Right atrium auricular region (tissue), 2 donors: ENCODE data around the gene NEGR1. TPM values are rescaled to one million over a fixed set of nuclear protein-coding genes. Genes with fewer than 3 reads are reported as not detected.

ENCODE experiments used
- DNase-seq: peaks from one replicate; pipeline ENCODE4 v3.0.0-alpha.2; 2019; ENCODE audit warnings: low spot score
- H3K27ac ChIP-seq, 2 donors: fragments of 200-600 bp; sonication (generic); 1 replicate in 1 of 2; 2 replicates in 1 of 2; pipeline ENCODE4 v1.5.1; 2016 to 2019
- H3K27me3 ChIP-seq, 2 donors: fragments of 200-600 bp; sonication (generic); one replicate each; pipeline versions ENCODE4 v1.5.1 to v1.6.0; 2017 to 2019
- H3K36me3 ChIP-seq: fragments of 200-600 bp; sonication (generic); one replicate; pipeline ENCODE4 v1.5.1; 2016
- H3K4me1 ChIP-seq, 2 donors: fragments of 200-600 bp; sonication (generic); one replicate each; pipeline versions ENCODE4 v1.5.1 to v1.6.0; 2017 to 2019
- H3K4me3 ChIP-seq, 2 donors: fragments of 200-600 bp; sonication (generic); 1 replicate in 1 of 2; 2 replicates in 1 of 2; pipeline ENCODE4 v1.5.1; 2017 to 2019; ENCODE audit warnings: mild to moderate bottlenecking in 1 of 2, moderate library complexity in 1 of 2
- H3K9me3 ChIP-seq, 2 donors: fragments of 200-600 bp; sonication (generic); one replicate each; pipeline ENCODE4 v1.5.1; 2019
- total RNA-seq, 2 donors: library from RNA; depleted of rRNA; stranded (reverse); fragments of >200 nt; gene quantifications; one replicate each; pipeline ENCODE4 v1.1.0, GENCODE V29; 2016
- TF ChIP-seq, protein P1 (sequence below), 2 donors: fragments of 200-600 bp; sonication (generic); IDR thresholded peaks; one replicate each; pipeline ENCODE4 v1.5.1; 2019; ENCODE audit warnings: antibody characterized with exemption in 2 of 2

NEGR1 gene
- total RNA-seq, 2 donors from 2014 or later, result 9.3 to 9.9 TPM

DNA sequence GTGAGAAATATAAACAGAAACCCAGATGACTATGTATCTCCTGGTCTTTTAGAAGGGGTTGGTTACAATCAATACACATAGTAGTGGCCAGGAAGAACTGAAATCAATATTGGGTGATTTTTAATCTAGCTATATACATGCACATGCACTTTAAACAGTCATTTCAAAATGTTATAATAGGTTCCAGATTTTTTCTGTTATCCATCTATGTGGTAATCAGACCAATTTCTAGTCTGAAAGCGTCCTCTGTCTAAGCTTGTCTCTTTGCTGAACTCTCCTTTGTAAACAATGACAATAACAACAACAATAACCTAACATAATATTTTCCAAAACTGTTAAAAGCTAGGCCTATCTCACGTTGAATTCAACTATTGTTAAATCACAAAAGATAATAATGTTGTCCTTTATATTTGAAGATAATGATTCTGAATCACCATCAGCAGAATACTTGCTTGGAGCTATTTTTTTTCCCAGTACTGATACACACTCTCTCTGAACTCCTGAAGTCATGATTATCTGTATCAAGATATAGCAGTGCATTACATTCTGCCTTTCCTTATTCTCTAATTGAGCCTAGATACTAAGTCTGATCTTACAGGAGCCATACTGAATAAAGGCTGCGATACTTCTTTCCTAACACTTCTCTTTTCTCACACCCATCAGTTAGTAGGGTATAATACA lies 704.7 kb downstream of the NEGR1 start:
- TF ChIP-seq, protein P1, sequence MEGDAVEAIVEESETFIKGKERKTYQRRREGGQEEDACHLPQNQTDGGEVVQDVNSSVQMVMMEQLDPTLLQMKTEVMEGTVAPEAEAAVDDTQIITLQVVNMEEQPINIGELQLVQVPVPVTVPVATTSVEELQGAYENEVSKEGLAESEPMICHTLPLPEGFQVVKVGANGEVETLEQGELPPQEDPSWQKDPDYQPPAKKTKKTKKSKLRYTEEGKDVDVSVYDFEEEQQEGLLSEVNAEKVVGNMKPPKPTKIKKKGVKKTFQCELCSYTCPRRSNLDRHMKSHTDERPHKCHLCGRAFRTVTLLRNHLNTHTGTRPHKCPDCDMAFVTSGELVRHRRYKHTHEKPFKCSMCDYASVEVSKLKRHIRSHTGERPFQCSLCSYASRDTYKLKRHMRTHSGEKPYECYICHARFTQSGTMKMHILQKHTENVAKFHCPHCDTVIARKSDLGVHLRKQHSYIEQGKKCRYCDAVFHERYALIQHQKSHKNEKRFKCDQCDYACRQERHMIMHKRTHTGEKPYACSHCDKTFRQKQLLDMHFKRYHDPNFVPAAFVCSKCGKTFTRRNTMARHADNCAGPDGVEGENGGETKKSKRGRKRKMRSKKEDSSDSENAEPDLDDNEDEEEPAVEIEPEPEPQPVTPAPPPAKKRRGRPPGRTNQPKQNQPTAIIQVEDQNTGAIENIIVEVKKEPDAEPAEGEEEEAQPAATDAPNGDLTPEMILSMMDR (IDR thresholded peaks at IDR 0.05), result no peak
- Histone ChIP-seq H3K4me3 (no peak overlapping the region), H3K27ac (no peak overlapping the region), H3K9me3 (no peaks in the 10 kb centered on the region), H3K27me3 (no peaks in the 10 kb centered on the region), H3K36me3 (no peaks in the 10 kb centered on the region), H3K4me1 (no peaks in the 10 kb centered on the region)
- DNase-seq, result no peak

DNA sequence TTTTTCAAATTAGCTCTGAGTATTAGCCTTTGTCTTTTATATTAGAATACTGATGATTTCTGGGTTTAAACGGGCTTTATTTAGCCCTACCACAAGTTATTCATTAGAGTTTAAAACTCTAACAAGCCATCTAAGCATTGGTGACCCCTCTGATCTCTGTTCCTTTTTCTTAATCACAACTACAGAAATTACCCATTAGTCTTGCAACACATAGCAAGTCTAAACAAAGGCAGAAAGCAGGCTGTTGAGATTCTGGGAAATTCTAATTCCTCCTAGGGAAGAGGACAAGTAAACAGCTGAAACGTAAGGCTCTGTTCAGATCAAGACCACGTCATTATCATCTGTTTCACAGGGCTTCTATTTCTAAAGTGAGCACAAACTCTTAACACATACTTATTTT lies 710.3 kb downstream of the NEGR1 start:
- Histone ChIP-seq H3K4me1 (no peaks in the 10 kb centered on the region), H3K27me3 (no peaks in the 10 kb centered on the region), H3K36me3 (no peaks in the 10 kb centered on the region), H3K4me3 (no peak overlapping the region), H3K9me3 (no peaks in the 10 kb centered on the region), H3K27ac (no peak overlapping the region)
- TF ChIP-seq, protein P1 (IDR thresholded peaks at IDR 0.05), result no peak
- DNase-seq, result no peak

DNA sequence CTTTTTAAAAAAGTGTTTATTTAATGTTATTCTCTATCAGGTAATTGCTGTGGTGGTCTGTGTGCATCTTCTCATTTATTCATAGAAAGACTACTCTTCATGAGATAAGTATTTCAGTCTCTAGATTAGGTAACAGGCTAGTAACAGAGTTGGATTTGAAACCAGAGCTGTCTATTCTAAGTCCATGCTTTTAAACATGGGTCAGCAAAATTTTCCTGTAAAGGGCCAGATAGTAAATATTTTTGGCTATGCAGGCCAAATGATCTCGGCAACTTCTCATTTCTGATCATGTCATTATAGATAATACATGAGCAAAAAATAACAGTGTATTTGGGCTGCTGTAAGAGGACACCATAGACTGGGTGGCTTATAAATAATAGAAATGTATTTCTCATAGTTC lies 715.9 kb downstream of the NEGR1 start:
- no peak for DNase-seq
- no peak overlapping the region for H3K27ac ChIP-seq
- no peaks in the 10 kb centered on the region for H3K9me3 ChIP-seq
- H3K36me3 ChIP-seq, result no peaks in the 10 kb centered on the region
- peaks cover 0 to 3% of the 10 kb centered on the region in 2 donors for H3K4me1 ChIP-seq
- TF ChIP-seq, protein P1 (IDR thresholded peaks at IDR 0.05), result no peak
- no peak overlapping the region for H3K4me3 ChIP-seq
- H3K27me3 ChIP-seq, result no peaks in the 10 kb centered on the region

DNA sequence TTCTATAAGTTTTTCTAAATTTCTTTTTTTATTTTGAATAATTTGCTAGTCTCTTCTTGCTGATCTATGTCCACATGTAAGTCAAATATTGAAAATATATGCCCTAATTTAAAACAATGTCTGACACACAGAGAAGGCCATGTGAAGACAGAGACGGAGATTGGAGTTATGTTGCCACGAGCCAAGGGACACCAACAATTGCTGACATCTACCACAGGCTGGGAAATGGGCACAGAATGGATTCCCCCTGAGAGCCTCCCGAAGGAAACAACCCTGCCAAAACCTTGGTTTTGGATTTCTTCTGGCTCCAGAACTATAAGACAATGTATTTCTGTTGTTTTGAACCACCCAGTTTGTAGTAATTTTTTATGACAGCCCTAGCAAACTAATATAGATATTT lies 716.5 kb downstream of the NEGR1 start:
- H3K4me1 ChIP-seq, result peaks cover 0 to 5% of the 10 kb centered on the region in 2 donors
- no peak for DNase-seq
- H3K9me3 ChIP-seq, result no peaks in the 10 kb centered on the region
- TF ChIP-seq, protein P1 (IDR thresholded peaks at IDR 0.05), result no peak
- no peak overlapping the region for H3K27ac ChIP-seq
- H3K36me3 ChIP-seq, result no peaks in the 10 kb centered on the region
- H3K27me3 ChIP-seq, result no peaks in the 10 kb centered on the region
- no peak overlapping the region for H3K4me3 ChIP-seq

DNA sequence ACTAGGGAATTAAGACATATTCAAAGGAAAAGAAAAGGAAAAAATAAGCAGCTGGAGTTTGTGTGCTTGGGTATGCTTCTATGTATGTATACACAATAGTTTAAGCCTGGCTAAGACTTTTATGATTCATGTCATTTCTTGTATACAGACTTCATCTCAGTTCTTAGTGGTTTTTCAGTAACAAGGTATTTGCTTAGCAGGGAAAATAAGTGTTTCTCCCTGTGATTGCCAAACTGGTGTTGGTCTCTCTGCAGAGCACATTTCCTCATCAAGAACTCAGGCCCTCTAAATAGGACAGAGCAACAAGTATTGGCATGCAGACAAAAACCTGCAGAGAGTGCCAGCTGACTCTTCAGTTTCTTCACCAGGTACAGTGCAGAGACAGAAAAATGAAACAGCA lies 717.1 kb downstream of the NEGR1 start:
- TF ChIP-seq, protein P1 (IDR thresholded peaks at IDR 0.05), result no peak

DNA sequence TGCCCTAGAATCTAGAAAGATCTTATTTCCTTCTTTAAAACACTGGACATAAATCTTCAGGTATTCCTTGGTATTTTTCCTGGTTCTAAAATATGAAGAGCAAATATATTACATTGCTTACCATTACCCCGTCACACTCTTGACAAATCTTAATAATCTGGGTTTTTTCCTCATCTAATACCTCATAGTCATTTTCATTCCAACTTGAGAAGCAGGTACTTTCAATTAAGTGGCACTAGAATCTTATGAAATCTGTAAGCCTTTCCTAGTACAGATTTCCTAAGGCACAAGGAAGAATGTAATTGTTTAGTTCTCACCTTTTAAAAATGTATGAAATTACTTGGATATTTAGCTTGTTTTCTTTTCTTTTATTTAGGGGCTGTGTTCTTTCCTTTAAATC lies 720.0 kb downstream of the NEGR1 start:
- H3K4me3 ChIP-seq, result no peak overlapping the region
- no peaks in the 10 kb centered on the region for H3K9me3 ChIP-seq
- H3K27ac ChIP-seq, result peak overlapping the region in 1 of 2 donors; percentile 19

More for the DNA sequence above, 717.1 kb downstream of the NEGR1 start:
- no peak for DNase-seq
- H3K9me3 ChIP-seq, result no peaks in the 10 kb centered on the region
- H3K4me3 ChIP-seq, result no peak overlapping the region
- no peaks in the 10 kb centered on the region for H3K27me3 ChIP-seq
- H3K36me3 ChIP-seq, result no peaks in the 10 kb centered on the region
- H3K4me1 ChIP-seq, result peaks cover 0 to 5% of the 10 kb centered on the region in 2 donors
- no peak overlapping the region for H3K27ac ChIP-seq

More for the DNA sequence above, 720.0 kb downstream of the NEGR1 start:
- TF ChIP-seq, protein P1 (IDR thresholded peaks at IDR 0.05), result no peak
- H3K4me1 ChIP-seq, result peaks cover 0 to 5% of the 10 kb centered on the region in 2 donors
- H3K36me3 ChIP-seq, result no peaks in the 10 kb centered on the region
- H3K27me3 ChIP-seq, result no peaks in the 10 kb centered on the region
- DNase-seq, result no peak
